Endothelial cell of umbilical vein (primary cell): Measurements from ENCODE around the gene INTS14.

Source experiments
- MYC ChIP-seq: IDR thresholded peaks from one replicate; pipeline ENCODE4 v1.6.1; 2011; ENCODE audit warnings: mild to moderate bottlenecking, low read depth, low read length
- POLR2A ChIP-seq: IDR thresholded peaks from 2 replicates; pipeline ENCODE4 v1.6.1; 2012; ENCODE audit warnings: low read depth, mild to moderate bottlenecking, control low read depth, low read length
- POLR2AphosphoS5 ChIP-seq: IDR thresholded peaks from 2 replicates; pipeline ENCODE4 v1.6.1; 2012; ENCODE audit warnings: low read depth, mild to moderate bottlenecking, control low read depth, low read length, moderate library complexity; ENCODE audit not compliant: insufficient read depth
- TF ChIP-seq, protein P1 (sequence below), 2 donors: IDR thresholded peaks; 1 replicate in 1 of 2; 2 replicates in 1 of 2; pipeline ENCODE4 v1.5.1; 2011; ENCODE audit warnings: low read length in 2 of 2, mild to moderate bottlenecking in 2 of 2, moderate library complexity in 2 of 2, control low read depth in 1 of 2, inconsistent platforms in 1 of 2, low read depth in 1 of 2; ENCODE audit not compliant: insufficient read depth in 1 of 2; ENCODE audit errors: extremely low read depth in 1 of 2

GRCh38 chr15:65579762-65580161 lies 31.2 kb downstream of the INTS14 start:
- no peak for TF ChIP-seq POLR2A
- no peak for TF ChIP-seq MYC
- TF ChIP-seq, protein P1, sequence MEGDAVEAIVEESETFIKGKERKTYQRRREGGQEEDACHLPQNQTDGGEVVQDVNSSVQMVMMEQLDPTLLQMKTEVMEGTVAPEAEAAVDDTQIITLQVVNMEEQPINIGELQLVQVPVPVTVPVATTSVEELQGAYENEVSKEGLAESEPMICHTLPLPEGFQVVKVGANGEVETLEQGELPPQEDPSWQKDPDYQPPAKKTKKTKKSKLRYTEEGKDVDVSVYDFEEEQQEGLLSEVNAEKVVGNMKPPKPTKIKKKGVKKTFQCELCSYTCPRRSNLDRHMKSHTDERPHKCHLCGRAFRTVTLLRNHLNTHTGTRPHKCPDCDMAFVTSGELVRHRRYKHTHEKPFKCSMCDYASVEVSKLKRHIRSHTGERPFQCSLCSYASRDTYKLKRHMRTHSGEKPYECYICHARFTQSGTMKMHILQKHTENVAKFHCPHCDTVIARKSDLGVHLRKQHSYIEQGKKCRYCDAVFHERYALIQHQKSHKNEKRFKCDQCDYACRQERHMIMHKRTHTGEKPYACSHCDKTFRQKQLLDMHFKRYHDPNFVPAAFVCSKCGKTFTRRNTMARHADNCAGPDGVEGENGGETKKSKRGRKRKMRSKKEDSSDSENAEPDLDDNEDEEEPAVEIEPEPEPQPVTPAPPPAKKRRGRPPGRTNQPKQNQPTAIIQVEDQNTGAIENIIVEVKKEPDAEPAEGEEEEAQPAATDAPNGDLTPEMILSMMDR (IDR thresholded peaks at IDR 0.05; ENCODE audit: extremely low read depth in 1 of 2, insufficient read depth in 1 of 2, low read depth in 1 of 2, low read length in 2 of 2) = no peak
- TF ChIP-seq POLR2AphosphoS5 = no peak
